HepG2 (cell line): Measurements from ENCODE around the gene PRKD2.

Experiments used
- BRCA1 ChIP-seq: sonication (generic); formaldehyde crosslinking; IDR thresholded peaks from 2 replicates; pipeline ENCODE4 v1.4.0; 2020; ENCODE audit warnings: missing genetic modification reagents
- KDM1A ChIP-seq: IDR thresholded peaks from 2 replicates; pipeline ENCODE4 v1.6.1; 2016; ENCODE audit warnings: missing compliant biosample characterization
- POLR2A ChIP-seq, 2 experiments: IDR thresholded peaks; 2 replicates each; pipeline ENCODE4 v1.6.1; 2011; ENCODE audit warnings: low read depth in 2 of 2, low read length in 2 of 2, mild to moderate bottlenecking in 1 of 2, moderate library complexity in 1 of 2; ENCODE audit not compliant: insufficient read depth in 1 of 2
- TARDBP ChIP-seq: sonication (generic); formaldehyde crosslinking; IDR thresholded peaks from 2 replicates; pipeline ENCODE4 v1.8.0; 2022; ENCODE audit warnings: mild to moderate bottlenecking, missing genetic modification reagents
- ZBTB1 ChIP-seq: sonication (generic); formaldehyde crosslinking; IDR thresholded peaks from 2 replicates; pipeline ENCODE4 v1.4.0; 2020; ENCODE audit warnings: missing genetic modification reagents, borderline replicate concordance

DNA sequence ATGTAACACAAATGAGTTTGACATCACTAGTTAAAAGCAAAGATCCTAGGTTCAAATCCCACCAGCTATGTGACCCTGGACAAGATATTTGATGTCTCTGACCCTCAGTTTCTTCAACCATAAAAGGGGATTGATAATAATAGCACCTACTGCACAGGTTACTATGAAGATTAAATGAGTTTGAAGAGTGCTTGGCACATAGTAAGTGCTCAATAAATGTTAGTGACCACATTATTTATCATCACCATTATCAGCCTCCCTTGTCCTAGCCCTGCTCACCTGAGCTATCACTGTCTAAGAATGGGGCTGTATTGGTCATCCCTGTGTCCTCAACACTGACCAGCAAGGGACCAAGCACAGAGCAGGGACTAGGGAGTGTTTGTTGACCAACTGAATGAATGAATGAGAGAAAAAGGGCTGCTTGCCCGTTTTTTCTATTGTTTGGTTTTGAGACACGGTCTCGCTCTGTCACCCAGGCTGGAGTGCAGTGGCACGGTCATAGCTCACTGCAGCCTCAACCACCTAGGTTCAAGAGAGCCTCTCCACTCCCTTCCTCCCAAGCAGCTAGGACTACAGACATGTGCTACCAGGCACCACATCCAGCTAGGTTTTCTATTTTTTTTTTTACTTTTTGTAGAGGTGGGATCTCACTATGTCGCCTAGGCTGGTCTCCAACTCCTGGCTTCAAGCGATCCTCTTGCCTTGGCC is 29.3 kb downstream of the PRKD2 start:
- TF ChIP-seq TARDBP (CRISPR knock-in tag) (no peak), ZBTB1 (no peak), POLR2A (IDR thresholded peaks at IDR 0.05; ENCODE audit: insufficient read depth in 1 of 2, low read depth in 2 of 2, low read length in 2 of 2) (no peak), BRCA1 (no peak), KDM1A (CRISPR knock-in tag) (no peak)
